SJSA1 (cell line): Measurements from ENCODE around the gene TBP. TPM values are rescaled to one million over a fixed set of nuclear protein-coding genes. Genes with fewer than 3 reads are reported as not detected.
A peak's percentile ranks its signal among the peaks of the same experiment; 100 is the strongest.
"Not testable (repeated sequence)": the region's sequence is repeated elsewhere in the genome, so short reads cannot be mapped to it uniquely, and the experiment has no call there.

Experiments used
- DNase-seq, 2 experiments: peaks; one replicate each; pipeline ENCODE4 v3.0.0-alpha.2; 2015 to 2020; ENCODE audit warnings: low spot score in 2 of 2, low read depth in 1 of 2
- H3K27ac ChIP-seq: fragments of 250-450 bp; sonication (Bioruptor Pico); 2 replicates; pipeline ENCODE4 v1.5.1; 2020; ENCODE audit warnings: mild to moderate bottlenecking, moderate library complexity
- H3K27me3 ChIP-seq: fragments of 250-450 bp; sonication (Bioruptor Pico); replicated peaks from 2 replicates; pipeline ENCODE4 v1.5.1; 2020; ENCODE audit warnings: mild to moderate bottlenecking, moderate library complexity
- H3K36me3 ChIP-seq: fragments of 250-450 bp; sonication (Bioruptor Pico); 2 replicates; pipeline ENCODE4 v1.5.1; 2020; ENCODE audit warnings: mild to moderate bottlenecking
- H3K4me1 ChIP-seq: fragments of 250-450 bp; sonication (Bioruptor Pico); replicated peaks from 2 replicates; pipeline ENCODE4 v1.6.1; 2021; ENCODE audit warnings: mild to moderate bottlenecking
- H3K4me3 ChIP-seq: fragments of 250-450 bp; sonication (Bioruptor Pico); 2 replicates; pipeline ENCODE4 v1.5.1; 2020; ENCODE audit warnings: mild to moderate bottlenecking
- H3K9me3 ChIP-seq: fragments of 250-450 bp; sonication (Bioruptor Pico); replicated peaks from 2 replicates; pipeline ENCODE4 v1.5.1; 2020; ENCODE audit warnings: mild to moderate bottlenecking
- total RNA-seq: library from RNA; depleted of rRNA; stranded (reverse); fragments of >200 nt; shearing (Covaris generic); gene quantifications from 2 replicates; pipeline ENCODE4 v1.2.3, GENCODE V29; 2014

Gene TBP
- total RNA-seq, 1 experiment from 2014 or later: 25.0 TPM

DNA sequence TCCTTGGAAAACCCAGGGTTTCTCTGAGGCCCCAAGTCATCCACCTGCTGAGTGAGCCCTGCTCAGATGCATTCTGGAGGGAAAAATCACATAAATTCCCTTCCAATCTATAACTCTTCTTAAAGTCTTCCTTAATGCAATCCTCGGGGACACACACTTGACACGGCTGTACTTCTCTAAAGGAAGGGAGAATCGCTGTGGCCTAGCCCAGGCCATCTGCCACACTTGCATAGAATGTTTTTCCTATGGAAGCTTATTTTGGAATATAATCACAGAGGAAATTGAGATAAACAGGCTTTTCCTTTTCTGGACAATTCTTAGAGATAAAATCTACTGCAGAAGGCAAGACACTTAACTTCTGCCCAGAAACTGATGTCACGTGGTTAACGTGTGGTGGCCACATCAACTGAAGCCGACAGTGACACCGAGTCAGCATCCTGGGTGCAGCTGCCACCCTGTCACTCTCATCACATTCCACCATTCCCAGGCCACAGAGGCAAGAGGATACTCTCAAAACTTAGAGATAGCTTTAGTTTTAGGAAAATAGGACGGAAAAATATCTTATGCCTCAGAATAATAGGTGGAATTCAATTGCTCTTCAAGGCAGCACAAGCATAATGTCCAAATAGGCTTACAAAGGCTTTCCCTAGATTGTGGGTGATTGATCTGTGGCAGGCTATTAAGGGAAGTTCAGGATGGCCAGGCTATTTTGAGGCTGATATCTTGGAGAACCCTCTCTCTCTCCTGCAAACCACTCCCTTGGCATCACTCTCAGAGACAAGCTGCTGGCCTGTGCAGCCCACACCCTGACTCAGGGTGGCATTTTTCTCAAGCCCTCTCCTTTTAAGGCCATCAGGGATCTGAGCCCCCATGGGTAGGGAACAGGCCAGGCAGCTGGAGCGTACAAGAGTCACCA, 30.7 kb upstream of the TBP start:
- Histone ChIP-seq H3K9me3 (no peaks in the 10 kb centered on the region), H3K27me3 (no peaks in the 10 kb centered on the region; the same call in 1 of the 2 replicates), H3K27ac (no peak overlapping the region), H3K4me1 (no peaks in the 10 kb centered on the region), H3K4me3 (no peak overlapping the region), H3K36me3 (no peaks in the 10 kb centered on the region)
- DNase-seq: no peak

DNA sequence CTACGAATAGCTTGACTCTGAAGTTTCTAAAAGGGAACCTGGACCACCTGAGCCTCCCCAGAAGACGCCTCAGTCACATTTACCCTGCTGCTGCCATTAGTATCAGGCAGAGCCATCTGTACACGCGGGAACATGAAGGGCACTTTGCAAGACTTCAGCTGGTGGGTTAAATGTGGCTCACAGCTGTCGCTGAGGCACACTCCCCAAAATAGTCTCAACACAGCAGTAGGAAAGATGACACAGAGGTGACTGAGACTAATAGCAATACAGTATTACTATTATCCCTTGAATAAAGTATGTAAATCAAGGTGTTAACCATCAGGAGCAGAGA, 30.0 kb upstream of the TBP start:
- Histone ChIP-seq H3K4me3 (no peak overlapping the region), H3K36me3 (no peaks in the 10 kb centered on the region), H3K4me1 (no peaks in the 10 kb centered on the region), H3K27me3 (no peaks in the 10 kb centered on the region; the same call in 1 of the 2 replicates), H3K27ac (no peak overlapping the region), H3K9me3 (no peaks in the 10 kb centered on the region)
- DNase-seq: no peak

DNA sequence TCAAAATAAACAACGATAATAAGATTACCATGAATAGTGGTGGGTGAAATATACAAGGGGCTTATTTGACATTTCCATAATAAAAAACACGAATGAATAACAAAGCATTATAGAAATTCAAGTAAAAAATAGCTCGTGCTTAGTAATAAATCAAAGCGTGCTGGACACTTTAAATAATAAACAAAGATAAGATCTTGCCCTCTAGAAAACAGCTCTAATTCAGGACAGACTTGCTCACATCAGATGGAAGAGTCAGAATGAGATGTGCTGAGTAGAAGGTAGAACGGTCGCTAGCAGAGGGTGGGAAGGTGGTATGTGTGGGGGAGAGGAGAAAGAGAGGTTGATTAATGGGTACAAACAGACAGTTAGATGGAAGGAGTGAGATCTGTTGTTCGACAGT, 28.4 kb upstream of the TBP start:
- Histone ChIP-seq H3K9me3 (no peaks in the 10 kb centered on the region), H3K27ac (no peak overlapping the region), H3K4me1 (no peaks in the 10 kb centered on the region), H3K4me3 (no peak overlapping the region), H3K36me3 (no peaks in the 10 kb centered on the region), H3K27me3 (no peaks in the 10 kb centered on the region)
- DNase-seq: no peak

DNA sequence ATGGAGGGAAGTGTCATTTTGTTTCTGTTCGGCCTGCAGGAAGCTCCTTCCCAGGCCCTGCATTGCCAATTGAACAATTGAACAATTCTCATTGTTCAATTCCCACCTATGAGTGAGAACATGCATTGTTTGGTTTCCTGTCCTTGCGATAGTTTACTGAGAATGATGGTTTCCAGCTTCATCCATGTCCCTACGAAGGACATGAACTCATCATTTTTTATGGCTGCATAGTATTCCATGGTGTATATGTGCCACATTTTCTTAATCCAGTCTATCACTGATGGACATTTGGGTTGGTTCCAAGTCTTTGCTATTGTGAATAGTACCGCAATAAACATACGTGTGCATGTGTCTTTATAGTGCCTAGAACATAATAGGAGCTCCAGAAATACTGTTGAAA, 26.2 kb upstream of the TBP start:
- not testable (repeated sequence) for DNase-seq, H3K4me1 ChIP-seq, H3K27me3 ChIP-seq, H3K36me3 ChIP-seq, H3K27ac ChIP-seq, H3K4me3 ChIP-seq, H3K9me3 ChIP-seq

DNA sequence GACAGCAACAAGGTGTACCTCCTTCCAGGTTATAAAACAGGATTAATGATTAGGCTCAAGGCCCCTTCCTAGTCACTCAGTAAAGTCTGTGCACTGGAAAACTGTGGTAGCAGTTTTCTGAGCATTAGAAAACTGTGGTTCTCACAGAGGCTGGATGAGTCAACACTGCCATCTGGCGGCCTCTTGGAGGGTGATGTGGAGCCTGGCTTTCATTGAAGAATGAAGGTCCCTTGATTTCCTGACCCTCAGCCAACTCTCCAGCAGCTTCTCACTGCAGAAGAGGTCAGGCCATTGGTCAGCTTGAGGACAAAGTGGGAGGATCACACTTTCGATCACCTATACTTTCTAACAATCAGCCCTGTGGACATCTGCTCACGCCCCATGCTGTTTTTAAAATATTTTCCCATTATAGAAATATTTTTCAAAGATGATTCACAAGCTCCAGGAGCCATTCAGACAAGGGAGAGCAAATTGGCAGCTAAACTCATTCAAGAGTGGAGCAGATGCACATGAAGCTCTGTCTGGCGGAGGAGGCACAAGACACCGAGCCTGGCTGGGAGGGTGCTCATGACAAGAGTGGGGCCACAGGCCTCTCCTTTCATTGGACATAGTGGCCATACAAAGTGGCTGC, 24.2 kb upstream of the TBP start:
- Histone ChIP-seq H3K27ac (no peak overlapping the region), H3K9me3 (no peaks in the 10 kb centered on the region), H3K27me3 (no peaks in the 10 kb centered on the region), H3K4me3 (no peak overlapping the region), H3K4me1 (no peaks in the 10 kb centered on the region), H3K36me3 (peaks cover 22% of the 10 kb centered on the region)
- DNase-seq: peak; percentile 37 to 61

DNA sequence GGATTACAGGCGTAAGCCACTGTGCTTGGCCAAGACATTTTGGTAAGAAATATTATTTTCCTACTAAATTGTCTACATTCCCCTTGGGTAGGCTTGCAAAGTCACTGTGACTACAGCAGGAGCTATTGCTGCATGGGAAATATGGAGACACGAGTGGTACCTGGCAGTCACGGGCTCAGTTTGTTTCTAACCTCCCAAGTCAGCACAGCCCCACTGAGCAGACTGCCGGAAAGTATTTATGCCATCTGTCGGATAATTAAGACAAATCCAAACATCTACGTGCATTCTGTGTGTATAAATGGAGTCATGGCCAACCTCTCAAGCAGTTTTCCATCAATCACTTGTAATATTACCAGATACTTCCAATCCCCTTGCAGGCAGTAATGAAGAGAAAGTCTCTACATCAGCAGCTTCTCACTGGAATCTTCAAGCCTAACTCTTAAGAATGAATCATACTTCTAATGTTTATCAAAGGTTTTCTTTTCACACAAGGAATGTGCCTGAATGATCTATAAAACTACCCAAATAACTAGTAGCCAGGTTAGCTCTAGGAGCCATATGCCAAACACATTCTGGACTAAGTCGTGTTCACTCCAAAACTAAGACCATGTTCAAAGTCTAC, 21.2 kb upstream of the TBP start:
- Histone ChIP-seq H3K9me3 (no peaks in the 10 kb centered on the region), H3K27ac (no peak overlapping the region), H3K4me3 (no peak overlapping the region), H3K36me3 (peaks cover 53% of the 10 kb centered on the region), H3K27me3 (no peaks in the 10 kb centered on the region), H3K4me1 (no peaks in the 10 kb centered on the region)
- no peak for DNase-seq

DNA sequence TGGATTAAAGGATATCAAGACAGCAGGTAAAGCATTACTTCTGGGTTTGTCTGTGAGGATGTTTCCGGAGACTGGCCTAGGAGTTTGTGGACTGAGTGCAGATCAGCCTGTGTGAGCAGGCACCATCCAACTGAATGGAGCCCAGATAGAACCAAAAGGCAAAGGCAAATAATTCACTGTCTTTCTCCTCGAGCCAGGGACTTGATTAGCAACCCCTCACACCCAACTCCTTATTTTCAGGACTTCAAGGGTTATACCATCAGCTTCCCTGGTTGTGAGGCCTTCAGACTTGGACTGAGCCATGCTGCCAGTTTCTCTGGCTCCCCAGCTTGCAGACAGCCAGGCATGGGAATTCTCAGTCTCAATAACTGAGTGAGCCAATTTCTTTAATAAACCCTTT, 20.4 kb upstream of the TBP start:
- Histone ChIP-seq H3K36me3 (peaks cover 61% of the 10 kb centered on the region), H3K27ac (no peak overlapping the region)

DNA sequence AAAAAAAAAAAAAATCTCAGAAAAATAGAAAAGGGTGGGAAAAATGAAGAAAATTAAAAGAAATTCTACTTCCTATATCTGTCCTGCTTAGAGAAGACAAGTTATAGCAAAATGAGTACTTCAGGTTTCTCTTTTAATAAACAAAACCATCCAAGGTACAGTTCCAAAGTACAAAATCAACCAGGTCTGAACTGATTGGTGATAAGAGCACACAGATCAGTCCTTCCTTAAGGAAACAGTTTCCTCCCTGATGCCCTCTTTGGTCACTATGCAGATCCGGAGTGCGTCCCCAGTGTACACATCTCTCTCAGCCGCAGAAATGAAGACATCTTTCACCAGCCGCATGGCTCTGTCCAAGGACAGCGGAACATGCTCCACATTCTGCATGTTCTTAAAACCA, 19.2 kb upstream of the TBP start:
- Histone ChIP-seq H3K4me3 (no peak overlapping the region), H3K36me3 (peaks cover 73% of the 10 kb centered on the region), H3K27me3 (no peaks in the 10 kb centered on the region), H3K4me1 (no peaks in the 10 kb centered on the region), H3K9me3 (no peaks in the 10 kb centered on the region), H3K27ac (no peak overlapping the region)
- no peak for DNase-seq

More for the DNA sequence above, 20.4 kb upstream of the TBP start:
- Histone ChIP-seq H3K27me3 (no peaks in the 10 kb centered on the region), H3K4me3 (no peak overlapping the region), H3K4me1 (no peaks in the 10 kb centered on the region), H3K9me3 (no peaks in the 10 kb centered on the region)
- no peak for DNase-seq

DNA sequence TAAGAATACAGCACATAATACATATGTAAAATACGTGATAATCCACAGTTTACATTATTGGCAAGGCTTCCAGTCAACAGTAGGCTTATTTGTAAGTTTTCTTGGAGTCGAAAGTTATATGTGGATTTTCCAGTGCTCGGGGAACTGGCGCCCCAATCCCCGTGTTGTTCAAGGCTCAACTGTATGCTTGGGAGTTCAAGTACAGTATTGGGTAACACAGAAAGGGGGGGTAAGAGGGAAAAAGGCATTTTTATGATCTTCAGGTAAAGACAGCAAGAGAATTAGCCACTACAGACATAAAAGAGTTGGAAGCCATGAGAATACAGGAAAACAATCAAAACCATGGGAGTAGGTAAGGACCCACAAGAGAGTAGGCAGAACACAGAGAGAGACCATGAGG, 17.5 kb upstream of the TBP start:
- DNase-seq: no peak
- Histone ChIP-seq H3K27me3 (no peaks in the 10 kb centered on the region), H3K27ac (no peak overlapping the region), H3K36me3 (peaks cover 90% of the 10 kb centered on the region), H3K4me3 (no peak overlapping the region), H3K9me3 (no peaks in the 10 kb centered on the region), H3K4me1 (no peaks in the 10 kb centered on the region)

DNA sequence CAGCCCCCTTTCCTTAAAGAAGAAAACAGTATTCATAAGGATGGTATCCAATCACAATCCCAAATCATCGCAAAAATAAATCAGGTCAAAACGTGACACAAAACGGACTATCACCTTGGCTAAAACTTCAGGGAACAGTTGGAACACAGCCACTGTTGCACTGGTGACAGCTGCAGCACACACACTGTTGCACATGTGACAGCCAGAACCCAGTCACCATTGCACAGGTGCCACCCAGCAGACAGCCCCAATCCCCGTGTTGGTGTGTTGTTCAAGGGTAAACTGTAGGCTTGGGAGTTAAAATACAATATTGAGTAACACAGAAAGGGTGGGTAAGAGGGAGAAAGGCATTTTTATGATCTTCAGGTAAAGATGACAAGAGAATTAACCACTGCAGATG, 16.8 kb upstream of the TBP start:
- no peaks in the 10 kb centered on the region for H3K27me3 ChIP-seq
- no peaks in the 10 kb centered on the region for H3K9me3 ChIP-seq
- H3K27ac ChIP-seq: no peak overlapping the region
- H3K4me1 ChIP-seq: no peaks in the 10 kb centered on the region
- H3K36me3 ChIP-seq: peaks cover 96% of the 10 kb centered on the region
- H3K4me3 ChIP-seq: no peak overlapping the region
- DNase-seq: no peak

DNA sequence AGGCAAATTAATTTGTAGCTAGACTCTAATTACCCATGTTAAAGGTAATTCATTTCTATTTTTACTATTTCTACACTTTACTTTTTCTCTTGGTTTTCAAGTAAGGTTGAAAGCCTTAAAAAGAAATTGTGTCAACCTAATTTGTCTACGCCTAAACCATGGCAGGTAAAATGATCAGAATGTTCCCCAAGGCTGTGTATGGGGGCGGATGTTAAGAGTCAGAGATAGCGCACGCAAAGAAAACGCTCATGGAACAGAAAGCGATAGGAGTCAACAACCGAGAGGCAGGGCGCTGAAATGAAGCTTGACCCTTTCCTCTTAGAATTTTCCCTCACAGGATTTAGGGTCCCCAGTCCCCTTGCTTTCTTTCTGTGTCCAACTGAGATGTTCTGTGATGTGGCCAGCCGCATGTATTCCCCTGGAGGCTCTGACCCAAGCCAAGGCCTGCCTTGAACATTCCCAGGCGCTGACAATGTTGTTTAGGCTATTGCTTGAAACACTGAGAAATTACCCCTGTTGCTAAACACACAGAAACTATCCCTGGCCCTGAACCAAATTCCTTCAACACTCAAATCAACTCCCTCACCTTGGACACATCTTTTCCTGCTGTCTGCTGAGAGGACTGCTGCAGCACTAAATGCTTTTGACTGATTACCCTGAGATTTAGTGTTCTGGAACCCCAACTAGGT, 12.0 kb upstream of the TBP start:
- no peak for DNase-seq
- no peaks in the 10 kb centered on the region for H3K9me3 ChIP-seq
- H3K27me3 ChIP-seq: no peaks in the 10 kb centered on the region
- H3K4me3 ChIP-seq: no peak overlapping the region
- H3K27ac ChIP-seq: no peak overlapping the region
- peaks cover 4% of the 10 kb centered on the region; the same call in 1 of the 2 replicates for H3K4me1 ChIP-seq
- H3K36me3 ChIP-seq: peaks cover 100% of the 10 kb centered on the region

DNA sequence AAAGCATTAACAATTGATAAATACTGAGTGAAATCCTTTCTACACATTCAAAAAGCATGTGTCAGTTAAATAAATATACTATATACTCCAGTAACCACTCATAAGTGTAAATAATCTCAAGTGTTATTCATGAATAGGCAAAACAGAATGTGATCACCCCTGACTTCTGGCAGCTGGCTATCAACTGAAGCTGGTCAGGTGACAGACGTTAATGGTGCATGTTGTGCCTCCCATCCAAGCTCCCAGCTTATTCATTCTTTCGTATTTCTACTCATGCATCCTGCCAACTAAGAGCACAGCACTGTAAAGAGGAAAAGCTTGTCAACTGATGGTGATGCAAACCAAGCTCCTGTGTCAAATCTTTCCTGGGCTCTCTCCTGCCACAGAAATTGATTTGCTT, 8.8 kb upstream of the TBP start:
- no peak overlapping the region for H3K4me3 ChIP-seq
- peaks cover 4% of the 10 kb centered on the region; the same call in 1 of the 2 replicates for H3K4me1 ChIP-seq
- peaks cover 99% of the 10 kb centered on the region for H3K36me3 ChIP-seq
- no peak overlapping the region for H3K27ac ChIP-seq
- no peaks in the 10 kb centered on the region for H3K27me3 ChIP-seq
- H3K9me3 ChIP-seq: no peaks in the 10 kb centered on the region
- DNase-seq: no peak

DNA sequence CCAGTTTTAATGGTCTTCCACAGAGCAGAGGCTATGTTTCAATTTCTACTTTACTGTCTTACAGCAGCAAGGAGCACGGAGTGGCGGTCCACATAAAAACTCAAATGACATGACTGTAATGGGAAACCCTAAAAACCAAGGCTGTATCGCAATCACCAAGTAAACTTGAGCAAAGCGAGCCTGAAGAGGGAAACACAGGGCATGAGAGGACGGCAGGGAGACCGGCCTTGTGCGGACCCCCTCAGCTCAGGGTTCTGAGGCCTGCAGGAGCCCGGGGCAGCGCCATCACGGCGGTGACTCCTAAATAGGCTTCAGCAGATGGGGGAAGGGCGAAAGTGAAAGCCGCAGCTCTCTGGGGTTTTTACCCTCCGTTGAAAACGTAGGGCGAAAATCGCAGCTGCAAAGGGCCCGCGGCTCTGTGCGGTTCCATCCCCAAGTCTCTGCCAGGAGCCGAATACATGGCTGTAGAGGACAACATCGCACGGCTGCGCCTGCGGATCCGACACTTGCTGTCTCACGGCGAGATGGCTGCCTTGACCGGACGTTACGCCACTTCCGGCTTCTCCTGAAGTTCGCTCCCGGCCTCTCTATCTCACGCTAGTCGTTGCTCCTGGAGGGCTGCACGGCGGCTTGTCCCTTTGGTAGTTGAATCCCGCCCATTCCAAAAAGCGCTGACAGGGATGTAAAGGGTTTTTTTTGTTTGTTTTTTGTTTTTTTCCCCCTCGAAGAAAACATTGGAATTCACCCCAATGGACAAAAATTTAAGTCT, 1.2 kb upstream of the TBP start, which contains the start of gene PSMB1:
Gene PSMB1, minus strand, starts transcription at position 543 of the 769 bp plus-strand sequence. Its CDS starts 65 bp downstream, at position 478.
- H3K27ac ChIP-seq: peak within 1 kb of the TSS; percentile 98
- H3K4me3 ChIP-seq: peak within 1 kb of the TSS; percentile 81
- no peaks in the 10 kb centered on the region for H3K9me3 ChIP-seq
- DNase-seq: peak; percentile 95
- H3K36me3 ChIP-seq: peaks cover 55% of the 10 kb centered on the region
- H3K4me1 ChIP-seq: peaks cover 17% of the 10 kb centered on the region
- no peaks in the 10 kb centered on the region for H3K27me3 ChIP-seq
